GM18909 (cell line): Measurements from ENCODE around the gene TUBAL3.
"Not testable (repeated sequence)": the region's sequence is repeated elsewhere in the genome, so short reads cannot be mapped to it uniquely, and the experiment has no call there.

ENCODE experiments used
- ATAC-seq: cut with Tn5 transposase; IDR thresholded peaks from one replicate; pipeline ENCODE4 v1.9.1; 2021; ENCODE audit warnings: mild to moderate bottlenecking; ENCODE audit not compliant: unreplicated experiment, poor library complexity

Gene TUBAL3

GRCh38 chr10:5387169-5387568, 17.5 kb downstream of the TUBAL3 start:
- ATAC-seq: no peak

- no peak for ATAC-seq
These were observed 19.4 kb downstream of the TUBAL3 start for GRCh38 chr10:5385224-5385623.

GRCh38 chr10:5381187-5381586, 23.4 kb downstream of the TUBAL3 start:
- ATAC-seq: no peak

- not testable (repeated sequence) for ATAC-seq
These were observed 24.2 kb downstream of the TUBAL3 start for GRCh38 chr10:5380395-5380794.

- not testable (repeated sequence) for ATAC-seq
These were observed 25.4 kb downstream of the TUBAL3 start for GRCh38 chr10:5379202-5379601.

- ATAC-seq: no peak
These were observed 28.2 kb downstream of the TUBAL3 start for GRCh38 chr10:5376450-5376849.

- ATAC-seq: no peak
These were observed 30.6 kb downstream of the TUBAL3 start for GRCh38 chr10:5373891-5374611.

- no peak for ATAC-seq
These were observed 31.3 kb downstream of the TUBAL3 start for GRCh38 chr10:5373307-5373706.

- no peak for ATAC-seq
These were observed 33.9 kb downstream of the TUBAL3 start for GRCh38 chr10:5370493-5371352.

GRCh38 chr10:5369362-5370158, 35.1 kb downstream of the TUBAL3 start:
- no peak for ATAC-seq

GRCh38 chr10:5365928-5366327, 38.7 kb downstream of the TUBAL3 start:
- ATAC-seq: no peak

- no peak for ATAC-seq
These were observed 39.7 kb downstream of the TUBAL3 start, which contains the start of gene UCN3 for GRCh38 chr10:5364890-5365338. Gene UCN3 (plus strand): TSS chr10:5364966. CDS start chr10:5373721, 8,755 bp downstream.

- no peak for ATAC-seq
These were observed 40.3 kb downstream of the TUBAL3 start for GRCh38 chr10:5364374-5364773.

- ATAC-seq: no peak
These were observed 41.8 kb downstream of the TUBAL3 start for GRCh38 chr10:5362873-5363272.

GRCh38 chr10:5361966-5362365, 42.7 kb downstream of the TUBAL3 start:
- ATAC-seq: no peak

- ATAC-seq: no peak
These were observed 44.2 kb downstream of the TUBAL3 start for GRCh38 chr10:5360318-5360915.

GRCh38 chr10:5356302-5356763, 48.3 kb downstream of the TUBAL3 start:
- ATAC-seq: no peak

GRCh38 chr10:5355594-5356301, 48.9 kb downstream of the TUBAL3 start:
- no peak for ATAC-seq

- ATAC-seq: no peak
These were observed 50.6 kb downstream of the TUBAL3 start for GRCh38 chr10:5354068-5354467.
